Measurements from ENCODE around the gene ZIC1.

ZIC1 gene

DNA sequence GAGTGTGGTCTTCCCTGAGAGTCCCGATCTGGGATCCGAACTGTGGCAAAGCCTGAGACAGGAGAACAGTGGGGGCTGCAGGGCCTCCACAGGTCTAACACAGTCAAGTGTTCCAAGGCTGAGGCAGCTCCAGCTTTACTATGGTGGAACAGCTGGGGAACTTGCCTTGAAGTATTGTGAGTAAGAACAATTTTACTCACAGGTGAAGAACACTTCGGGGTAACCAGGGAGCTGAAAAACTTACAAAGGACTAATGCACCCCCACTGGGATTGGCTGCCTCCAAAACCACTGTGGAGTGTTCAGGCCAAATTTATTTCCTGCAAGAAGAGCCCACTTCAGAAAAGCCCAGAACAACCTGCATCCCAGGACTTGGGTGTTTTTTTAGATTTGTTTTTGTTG, 28.2 kb upstream of the ZIC1 start:
- no peak for DNase-seq

DNA sequence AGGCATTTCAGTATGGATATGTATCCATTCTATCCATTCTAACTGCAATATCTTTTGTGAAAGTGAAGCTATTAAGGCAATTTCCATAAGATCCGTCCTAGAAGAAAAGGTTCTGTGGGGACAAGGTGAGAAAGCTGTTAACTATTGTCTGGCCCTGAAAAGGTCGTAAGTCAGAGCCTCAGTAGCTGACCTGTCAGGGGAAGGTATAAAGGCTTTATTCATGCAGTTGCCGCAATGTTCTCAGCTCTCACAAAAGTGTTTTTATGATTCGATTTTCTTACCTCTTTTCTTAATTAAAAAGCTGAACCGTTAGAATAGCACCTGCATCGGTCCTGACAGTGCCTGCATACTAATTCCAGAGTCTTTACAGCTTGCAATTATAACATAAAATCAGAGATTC, 27.6 kb upstream of the ZIC1 start:
- DNase-seq: no peak

DNA sequence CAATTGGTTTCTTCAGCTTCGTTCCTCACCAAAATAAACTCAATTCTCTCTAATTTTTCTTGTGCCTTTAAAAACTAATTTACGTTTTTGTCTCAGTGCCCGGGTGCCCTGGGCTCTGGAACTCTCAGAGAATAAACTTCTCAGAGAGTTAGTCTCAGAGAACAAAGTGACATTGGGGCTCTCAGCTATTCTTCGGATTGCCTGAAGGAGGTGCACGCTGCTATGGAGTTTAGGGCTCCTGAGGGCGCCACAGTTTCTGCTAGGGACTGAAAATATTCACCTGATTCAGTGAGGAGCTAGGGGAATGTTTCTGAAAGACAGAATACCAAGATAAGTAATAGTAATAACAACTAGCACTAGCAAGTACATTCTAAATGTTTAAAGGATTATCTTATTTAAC, 25.5 kb upstream of the ZIC1 start:
- peak; percentile 17 for DNase-seq

DNA sequence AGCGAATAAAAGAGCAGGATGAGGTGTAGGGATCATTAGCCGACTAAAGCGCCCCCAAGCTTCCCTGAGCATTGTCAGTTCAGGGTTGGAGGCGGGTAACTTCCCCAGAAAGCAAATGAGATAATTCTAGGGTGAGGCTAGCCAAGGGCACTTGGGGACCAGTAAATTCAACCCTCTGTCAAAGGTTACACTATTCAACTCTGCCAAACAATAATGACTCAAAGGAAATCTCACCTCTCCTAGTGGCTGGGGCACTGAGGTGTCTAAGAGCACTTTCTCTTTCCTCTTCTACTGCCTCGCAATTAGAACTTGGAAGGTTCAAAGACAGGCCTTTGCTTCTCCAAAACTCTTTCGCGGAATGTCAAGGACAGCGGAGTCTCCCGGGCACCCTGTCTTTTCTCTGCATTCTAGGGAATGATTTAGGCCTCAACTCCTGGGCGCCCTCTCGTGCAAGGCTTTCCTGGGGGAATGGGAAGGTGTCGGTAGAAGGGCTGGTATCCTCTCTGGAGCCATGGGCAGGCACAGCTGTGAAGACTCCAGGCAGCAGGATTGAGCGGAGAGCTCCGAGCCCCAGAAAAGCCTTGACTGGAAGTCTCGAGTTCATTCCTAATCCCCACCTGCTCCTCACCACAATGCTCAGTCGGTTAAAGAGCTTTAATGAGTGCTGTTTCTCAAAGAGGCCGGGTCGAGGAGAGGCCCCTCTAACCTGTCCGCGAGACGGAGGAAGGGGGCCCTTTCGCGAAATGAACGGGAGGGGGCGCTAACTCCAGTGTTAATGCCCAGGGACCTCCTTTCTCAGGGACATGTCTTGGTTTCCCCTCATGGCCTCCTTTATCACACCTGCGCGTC, 24.7 kb upstream of the ZIC1 start:
- peak; percentile 18 for DNase-seq

DNA sequence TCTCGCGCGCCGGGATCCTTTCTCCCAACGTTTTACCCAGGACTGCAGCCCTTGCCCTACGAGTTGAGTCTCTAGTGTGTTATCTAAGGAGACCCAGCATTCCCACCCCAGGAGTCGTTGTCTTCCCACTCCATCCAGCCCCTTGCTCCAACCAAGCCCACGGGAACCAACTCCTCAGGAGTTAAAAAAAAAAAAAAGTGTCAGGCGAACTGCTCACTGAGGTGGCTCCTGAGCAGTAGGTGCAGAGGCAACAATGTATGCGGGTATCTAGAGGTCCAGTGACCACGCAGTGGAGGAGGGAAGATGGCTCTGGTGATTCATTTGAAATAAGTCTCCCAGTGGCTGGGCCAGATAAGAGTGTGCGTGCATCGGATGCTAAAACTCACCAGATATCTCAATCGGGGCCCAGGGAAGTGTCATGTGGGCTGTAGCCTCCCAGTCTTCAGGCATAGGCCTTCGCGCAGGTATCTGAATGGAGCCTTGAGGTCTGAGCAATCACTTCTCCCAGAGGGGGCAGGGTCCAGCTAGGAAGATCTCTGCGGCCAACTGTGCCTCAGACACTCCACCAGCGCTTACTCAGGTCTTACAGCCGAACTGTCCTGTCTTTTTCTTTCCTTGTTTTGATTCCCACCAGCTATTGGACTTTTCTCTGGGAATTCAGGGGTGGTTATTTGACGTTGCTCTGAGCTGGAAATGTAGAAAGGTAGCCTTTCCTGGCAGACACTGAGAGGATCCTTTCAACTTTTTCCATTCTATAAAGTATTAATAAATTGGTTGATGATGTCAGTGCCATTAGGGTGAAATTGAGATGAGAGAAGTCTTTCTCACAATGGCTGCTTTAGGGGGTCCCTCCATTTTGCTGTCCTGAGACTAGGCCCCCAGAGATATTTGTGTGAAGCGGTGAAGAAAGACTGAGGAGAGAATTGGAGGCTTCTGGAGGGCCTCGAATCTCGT, 23.8 kb upstream of the ZIC1 start:
- no peak for DNase-seq

DNA sequence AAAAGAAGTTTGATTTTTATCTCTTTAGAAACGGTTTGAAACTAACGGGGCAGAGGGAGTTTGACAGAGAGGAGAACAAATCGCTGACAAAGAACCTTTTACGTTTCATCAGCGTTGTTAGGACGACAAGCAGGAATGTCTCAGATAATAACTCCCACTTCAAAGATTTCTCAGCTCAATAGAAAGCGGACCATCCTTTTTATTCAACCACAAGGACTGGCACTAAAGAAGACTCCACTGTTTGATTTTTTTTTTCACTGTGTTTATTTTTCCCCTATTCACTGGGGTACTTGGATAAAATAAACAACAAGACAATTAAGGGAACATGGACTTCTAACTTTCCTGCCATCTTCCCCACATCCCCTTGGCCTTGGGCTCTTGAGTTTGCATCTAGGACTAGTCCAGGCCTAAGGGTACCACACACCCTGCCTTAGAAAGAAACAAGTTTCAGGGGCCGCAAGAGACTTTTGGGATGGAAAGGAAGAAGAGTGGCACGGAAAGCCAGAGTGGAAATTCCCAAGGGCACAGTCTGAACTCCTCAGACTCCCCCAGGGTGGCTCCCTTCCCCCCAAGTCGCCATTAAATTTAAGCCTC, 21.8 kb upstream of the ZIC1 start:
- no peak for DNase-seq

DNA sequence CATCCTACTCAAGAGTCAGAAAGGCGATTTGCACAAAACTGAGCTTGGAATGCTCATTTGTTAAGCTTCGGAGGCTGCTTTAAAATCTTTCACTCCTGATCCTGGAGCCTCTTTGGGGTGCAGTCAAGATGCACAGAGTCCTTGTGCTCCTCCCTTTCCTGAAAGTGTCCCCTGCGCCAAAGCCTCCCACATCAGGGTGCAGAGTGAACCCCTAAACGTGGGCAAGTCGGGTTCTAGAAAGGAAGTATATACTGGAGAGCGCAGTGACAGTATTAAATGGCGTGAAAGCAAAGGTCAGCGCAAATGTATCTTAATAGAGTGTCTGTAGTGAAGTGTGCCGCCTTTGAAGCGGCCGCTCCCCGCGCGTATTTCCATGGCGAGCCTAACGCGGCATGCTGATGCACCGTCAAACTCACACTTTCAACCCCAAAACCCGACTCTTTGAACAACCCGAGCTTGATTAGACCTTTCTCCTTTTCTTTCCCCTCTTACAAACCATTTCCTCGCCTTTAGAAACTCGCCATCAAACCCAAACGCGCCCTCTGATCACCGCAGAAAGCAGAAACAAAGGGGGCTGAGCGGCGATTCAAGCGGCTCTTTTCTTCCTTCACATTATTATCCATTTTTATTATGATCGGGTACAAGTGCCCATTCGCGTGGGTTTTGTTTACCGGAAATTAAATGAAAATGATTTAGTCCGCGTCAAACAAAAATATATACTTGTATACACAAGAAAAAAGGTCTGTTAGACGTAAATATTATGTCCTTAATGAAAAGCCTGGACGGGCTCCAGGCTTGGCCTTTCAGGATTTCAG, 21.1 kb upstream of the ZIC1 start:
- DNase-seq: no peak

DNA sequence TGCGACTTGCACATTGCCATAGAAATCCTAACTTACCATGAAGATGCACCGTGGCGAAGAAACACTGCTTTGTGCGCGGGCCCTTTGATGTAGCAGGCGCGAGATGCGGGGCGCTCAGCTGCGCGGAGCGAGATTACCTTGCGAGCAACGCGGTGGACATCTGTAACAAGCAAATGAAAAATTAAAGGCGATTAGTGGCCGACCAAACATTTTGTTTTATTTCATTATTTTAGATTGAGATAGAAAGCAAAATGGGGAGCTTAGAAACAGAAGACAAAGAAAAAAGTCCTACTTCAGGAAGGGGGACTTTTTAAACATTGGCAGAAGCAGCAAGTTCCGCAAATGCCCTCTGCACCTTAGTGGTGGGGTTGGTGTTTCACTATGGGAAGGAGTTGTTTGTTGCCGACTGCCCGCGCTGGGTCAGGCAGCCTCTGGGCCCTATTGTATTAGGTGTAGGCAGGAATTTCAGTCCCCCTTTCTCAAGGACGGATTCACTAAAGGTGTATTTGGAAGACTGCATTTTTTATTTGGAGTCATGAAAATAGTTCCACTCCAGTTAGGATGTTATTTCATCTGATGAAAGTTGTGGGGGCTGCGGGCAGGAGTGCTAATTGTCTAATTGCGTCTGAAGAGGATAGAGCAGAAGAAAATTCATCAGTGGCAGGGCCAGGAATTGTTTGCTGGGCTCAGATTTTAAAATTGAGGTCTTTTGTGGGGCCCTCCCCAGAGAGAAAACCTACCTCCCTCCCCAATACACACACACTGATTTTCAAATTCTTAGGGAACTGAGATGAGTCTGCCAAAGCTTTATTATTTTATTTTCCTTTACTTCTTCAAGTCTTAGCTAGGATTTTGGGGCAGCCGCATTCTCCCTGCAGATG, 20.2 kb upstream of the ZIC1 start:
- no peak for DNase-seq

DNA sequence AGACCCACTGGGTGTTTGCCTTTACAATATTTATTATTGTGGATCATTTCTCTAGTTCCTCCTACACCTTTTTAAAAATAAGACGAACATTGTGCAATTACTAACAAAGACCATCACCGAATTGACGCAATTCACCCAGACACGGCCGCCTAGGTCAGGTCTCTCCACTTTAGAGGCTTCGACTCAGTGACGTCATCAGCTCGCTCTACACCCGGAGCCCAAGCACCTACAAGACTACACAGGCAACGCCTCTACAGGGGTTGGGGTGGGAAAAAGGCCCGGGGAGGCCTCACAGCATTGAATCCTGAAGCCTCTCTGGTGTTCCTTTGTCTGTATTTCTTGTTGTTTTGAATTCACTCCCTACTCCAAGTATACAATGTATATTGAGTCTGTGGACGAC, 19.4 kb upstream of the ZIC1 start:
- DNase-seq: no peak

DNA sequence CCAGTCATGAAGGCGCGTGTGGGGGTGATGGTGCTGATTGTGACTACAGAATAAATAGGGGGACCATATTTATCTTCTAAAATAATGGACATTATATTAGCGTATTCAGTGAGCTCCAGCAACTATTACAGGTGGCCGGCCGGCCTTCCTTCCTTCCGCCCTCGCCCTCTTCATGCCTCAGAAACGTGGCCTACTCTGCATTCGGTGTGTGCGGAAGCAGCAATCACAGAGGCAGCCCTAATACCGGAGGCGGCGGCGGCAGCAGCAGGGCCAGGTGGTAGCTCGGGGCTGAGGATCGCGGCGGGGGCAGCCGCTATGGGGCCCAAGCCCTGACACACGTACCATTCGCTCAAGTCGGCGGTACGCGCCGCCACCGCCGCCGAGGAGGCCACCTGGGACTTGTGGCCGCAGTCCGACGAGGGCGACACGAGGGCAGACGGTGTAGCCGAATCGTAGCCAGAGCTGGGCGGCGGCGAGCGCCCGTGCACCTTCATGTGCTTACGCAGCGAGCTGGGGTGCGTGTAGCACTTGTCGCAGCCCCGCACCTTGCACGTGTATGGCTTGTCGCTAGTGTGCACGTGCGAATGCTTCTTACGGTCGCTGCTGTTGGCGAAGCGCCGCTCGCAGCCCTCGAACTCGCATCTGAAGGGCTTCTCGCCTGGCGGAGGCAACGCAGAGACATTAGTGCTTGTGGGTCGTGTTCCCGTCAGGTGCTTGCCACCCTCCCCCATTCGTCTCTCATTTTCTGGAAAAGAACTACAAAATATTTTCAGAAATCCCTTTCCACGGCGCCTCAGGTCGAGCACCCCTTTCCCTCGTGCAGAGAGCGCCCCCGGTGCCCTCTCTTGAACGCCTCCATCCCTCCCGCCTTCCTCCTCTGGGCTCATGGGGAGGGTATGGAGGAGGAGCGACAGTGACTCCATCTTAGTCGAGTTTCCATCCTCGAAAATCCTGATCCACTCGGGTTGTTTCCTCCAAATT, 18.3 kb upstream of the ZIC1 start:
- no peak for DNase-seq

DNA sequence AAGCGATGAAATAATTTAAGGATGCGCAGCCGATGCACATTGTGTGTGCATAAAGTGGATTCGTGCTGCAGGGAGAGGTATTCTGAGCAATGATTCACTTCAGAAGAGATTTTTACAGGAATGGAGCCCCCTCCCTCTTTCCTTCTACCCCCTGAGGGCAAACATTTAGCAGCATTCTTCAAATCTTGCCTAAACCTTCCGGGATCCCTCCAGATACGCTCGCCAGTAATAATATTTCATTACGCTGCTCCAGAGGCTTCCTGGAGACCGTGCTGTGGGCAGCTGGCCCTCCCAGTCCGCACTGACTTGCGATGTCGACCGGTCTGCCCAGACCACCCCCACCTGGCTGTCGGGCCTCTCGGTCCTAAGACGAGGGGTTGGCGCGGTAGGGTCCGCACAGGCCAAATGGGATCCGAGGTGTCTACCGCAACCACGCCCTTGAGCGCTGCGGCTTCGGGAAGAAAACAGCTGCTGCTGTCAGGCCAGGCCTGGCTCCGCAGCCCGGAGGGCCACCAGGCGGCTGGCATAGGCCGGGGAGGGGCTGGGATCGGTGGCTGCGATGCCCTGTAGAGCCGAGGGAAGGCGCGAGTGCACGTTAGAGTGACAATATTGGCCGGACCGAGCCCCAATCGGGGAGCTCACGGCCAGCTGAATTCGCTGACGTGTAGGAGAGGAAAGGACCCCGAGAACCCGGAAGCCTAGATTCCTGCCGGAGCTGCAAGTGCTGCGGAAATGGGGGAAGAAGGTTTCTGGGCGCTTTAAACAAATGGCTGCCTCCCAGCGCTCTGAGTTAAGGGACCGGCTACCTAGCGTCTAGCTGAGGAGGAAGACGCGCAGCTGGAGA, 17.2 kb upstream of the ZIC1 start:
- DNase-seq: no peak

DNA sequence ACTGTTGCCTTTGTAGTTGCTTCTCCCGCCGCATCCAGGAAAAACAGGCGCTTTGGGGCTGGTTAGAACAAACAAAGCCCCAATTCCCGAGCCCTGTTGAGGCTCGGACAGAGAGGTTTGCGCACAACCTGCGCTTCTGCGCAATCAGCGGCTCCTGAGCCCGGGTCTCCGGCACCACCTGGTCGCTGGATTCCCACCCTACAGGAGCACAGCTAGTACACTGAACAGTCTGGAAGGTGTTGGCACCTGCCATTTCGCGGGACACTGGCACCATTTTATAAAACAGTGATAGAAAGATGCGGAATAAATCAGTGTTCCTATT, 16.6 kb upstream of the ZIC1 start:
- no peak for DNase-seq

DNA sequence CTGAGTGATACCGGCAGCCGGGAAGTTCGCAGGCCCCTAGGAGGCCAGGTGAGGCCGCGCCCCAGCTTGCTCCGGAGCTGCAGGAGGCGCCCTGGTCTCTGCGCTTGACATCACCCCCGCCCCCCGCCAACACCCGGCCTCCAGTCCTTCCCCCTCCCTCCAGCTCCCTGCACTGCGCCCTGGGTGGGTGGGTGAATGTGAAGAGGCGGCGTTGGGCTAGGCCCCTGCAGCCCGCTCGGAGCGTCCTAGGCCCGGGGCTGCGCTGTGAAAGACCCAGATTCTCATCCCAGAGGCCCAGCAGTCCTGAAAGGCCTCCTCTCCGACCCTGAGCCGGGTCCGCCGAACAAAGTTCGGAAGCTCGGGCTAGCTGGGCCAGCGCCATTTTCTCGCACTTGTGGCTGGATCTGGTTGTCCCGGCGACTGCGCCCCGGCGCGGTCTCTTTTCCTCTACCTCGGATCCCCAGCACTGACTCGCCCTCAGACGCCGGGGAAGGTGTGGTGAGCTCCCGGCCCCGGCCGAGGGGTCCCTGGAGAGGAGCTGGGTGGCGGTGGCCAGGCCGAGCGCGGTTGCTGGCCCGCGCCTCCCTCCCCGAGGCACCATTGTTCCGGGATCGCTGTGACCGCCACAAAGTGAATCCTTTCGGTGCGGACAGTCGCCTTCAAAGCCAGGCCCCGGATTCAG, 15.8 kb upstream of the ZIC1 start:
- no peak for DNase-seq

DNA sequence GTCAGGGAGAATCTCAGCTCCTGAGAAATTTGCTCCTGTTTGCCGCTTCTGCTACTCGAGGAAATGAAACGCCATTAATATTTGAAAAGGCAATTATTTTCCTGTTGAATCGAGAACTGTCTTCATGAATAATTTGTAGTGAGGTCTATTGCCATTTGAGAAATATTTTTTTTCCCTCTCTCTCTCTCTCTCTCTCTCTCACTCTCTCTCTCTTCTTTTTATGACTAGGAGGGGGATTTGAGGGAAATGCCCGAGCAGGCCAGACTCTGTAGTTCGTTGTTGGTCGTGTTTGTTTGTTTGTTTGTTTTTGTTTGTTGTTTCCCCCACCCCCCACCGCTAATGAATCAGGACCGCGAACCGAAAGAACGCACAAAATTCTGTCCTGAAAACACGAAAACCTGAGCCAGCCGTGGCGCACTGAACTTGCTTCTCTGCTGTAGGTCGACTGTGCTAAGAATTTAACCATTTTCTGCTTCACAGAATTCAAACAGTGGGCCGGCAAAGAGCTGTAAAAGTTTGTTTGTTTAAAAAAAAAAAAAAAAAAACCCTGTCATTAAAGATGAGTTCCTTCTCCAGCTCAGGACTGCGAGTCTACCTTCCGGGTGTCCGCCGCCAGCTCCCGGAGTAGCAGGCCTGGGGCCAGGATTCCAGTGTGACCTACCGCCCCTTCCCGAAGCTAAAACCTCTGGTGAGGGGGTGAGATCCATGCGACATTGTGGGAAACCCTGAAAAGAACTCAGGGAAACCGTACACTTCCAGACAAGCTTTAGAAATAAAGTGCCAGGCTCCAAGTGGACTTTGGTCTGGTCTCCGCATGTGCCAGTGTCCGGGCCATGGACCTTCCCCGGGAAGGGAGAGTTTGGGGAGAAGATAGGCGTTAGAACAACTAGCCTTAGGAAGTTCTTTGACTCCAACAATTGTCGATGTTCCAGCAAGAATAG, 15.0 kb upstream of the ZIC1 start:
- DNase-seq: no peak

DNA sequence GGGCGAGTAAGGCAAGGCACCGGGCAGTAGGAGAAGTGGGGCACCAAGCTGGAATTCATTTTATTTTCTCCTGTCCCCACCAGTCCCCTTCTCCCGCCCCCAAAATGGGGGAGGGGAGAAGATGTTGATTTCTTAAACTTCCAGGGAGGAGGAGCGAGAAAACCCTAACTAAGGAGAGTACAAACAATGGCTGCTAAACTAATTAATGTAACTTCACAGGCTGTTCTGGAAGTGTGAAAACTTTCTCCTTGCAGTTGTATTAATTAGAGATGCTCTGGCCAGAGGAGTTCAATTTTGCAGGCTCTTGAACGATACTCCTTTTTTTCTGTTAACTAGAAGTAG, 14.3 kb upstream of the ZIC1 start:
- DNase-seq: no peak

DNA sequence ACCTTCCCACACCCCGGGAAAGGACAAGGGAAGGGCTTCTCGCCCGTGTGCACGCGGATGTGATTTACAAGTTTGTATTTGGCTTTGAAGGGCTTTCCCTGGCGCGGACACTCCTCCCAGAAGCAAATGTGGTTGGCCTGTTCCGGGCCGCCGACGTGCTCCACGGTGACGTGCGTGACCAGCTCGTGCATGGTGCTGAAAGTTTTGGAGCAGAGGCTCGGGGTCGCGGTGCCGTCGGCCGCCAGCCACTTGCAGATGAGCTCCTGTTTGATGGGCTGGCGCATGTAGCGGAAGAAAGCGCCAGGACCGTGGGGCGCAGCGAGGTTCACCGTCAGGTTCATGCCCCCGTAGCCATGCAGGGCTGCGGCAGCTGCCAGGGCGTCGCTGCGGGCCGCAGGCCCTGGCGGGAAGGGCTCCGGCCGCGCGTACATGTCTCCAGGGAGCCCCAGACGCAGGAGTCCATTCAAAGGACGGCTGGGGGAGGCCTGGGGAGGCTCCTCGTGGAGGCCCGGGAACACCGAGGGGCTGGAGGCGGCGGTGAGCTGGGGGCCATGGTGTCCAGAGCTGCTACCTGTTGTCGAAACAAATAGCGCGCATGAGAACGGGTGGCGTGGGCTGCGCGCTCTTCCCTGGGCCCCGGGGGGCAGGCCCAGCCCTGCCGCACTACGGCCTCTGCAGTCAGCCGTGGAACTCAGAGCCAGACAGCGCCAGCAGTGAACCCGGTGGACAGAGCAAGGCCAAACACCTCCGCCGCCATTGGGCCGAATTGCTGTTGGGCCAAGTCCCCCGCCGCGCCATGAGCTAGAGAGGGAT, 13.1 kb upstream of the ZIC1 start:
- DNase-seq: no peak

DNA sequence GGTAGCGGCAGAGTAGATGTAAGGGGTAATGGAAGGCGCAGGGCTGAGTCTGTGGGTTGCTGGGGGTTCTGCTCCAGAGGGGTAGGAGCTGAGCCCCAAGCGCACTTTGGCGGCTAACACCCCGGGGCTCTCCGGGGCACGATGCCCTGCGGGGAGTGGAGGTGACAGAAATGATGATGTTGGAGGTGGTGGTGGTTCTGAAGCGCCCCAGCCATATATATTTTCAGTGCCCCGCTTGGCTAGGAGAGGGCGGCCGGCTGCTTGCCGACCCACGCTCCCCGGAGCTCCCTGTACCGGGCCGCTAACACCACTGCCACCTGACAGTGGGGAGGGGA, 12.5 kb upstream of the ZIC1 start:
- no peak for DNase-seq

Data from hematopoietic multipotent progenitor cell treated with erythropoietin and hydrocortisone succinate and interleukin-3 and kit ligand, for 6 days (in vitro differentiated cells).